ENCODE data around the gene FMNL1.

FMNL1 gene

GRCh38 chr17:45277992-45278391, 56.3 kb downstream of the FMNL1 start:
- Histone ChIP-seq H2AFZ (ENCODE audit: low read depth, low read length) (no peak overlapping the region), H4K20me1 (ENCODE audit: insufficient read depth, low read length) (no peaks in the 10 kb centered on the region), H3K4me3 (ENCODE audit: low read depth in 1 of 2, low read length in 2 of 2) (no peak overlapping the region), H3K9me3 (ENCODE audit: insufficient read depth, low read length, severe bottlenecking) (no peaks in the 10 kb centered on the region), H3K9ac (ENCODE audit: low read depth, low read length) (no peak overlapping the region), H3K4me2 (ENCODE audit: insufficient read depth, low read length) (no peak overlapping the region), H3K4me1 (ENCODE audit: insufficient read depth, low read length) (no peaks in the 10 kb centered on the region), H3K27me3 (ENCODE audit: insufficient read depth, low read length, poor library complexity) (no peaks in the 10 kb centered on the region), H3K79me2 (ENCODE audit: insufficient read depth, low read length) (no peaks in the 10 kb centered on the region), H3K27ac (ENCODE audit: low read length) (no peak overlapping the region), H3K36me3 (ENCODE audit: insufficient read depth, low read length) (peaks cover 37% of the 10 kb centered on the region)
- no peak for ATAC-seq (ENCODE audit: insufficient read depth, low read depth)
- TF ChIP-seq EZH2 (IDR thresholded peaks at IDR 0.05; ENCODE audit: borderline replicate concordance, low read depth, low read length, severe bottlenecking) (no peak), CTCF (IDR thresholded peaks at IDR 0.05; ENCODE audit: borderline replicate concordance, extremely low read depth, low read length, poor library complexity, severe bottlenecking) (no peak)
- DNase-seq: no peak

GRCh38 chr17:45279898-45280297, 58.2 kb downstream of the FMNL1 start:
- Histone ChIP-seq H3K9me3 (ENCODE audit: insufficient read depth, low read length, severe bottlenecking) (no peaks in the 10 kb centered on the region), H3K27ac (ENCODE audit: low read length) (no peak overlapping the region), H3K27me3 (ENCODE audit: insufficient read depth, low read length, poor library complexity) (no peaks in the 10 kb centered on the region), H3K36me3 (ENCODE audit: insufficient read depth, low read length) (peaks cover 40% of the 10 kb centered on the region), H3K4me3 (ENCODE audit: low read depth in 1 of 2, low read length in 2 of 2) (no peak overlapping the region), H3K9ac (ENCODE audit: low read depth, low read length) (no peak overlapping the region), H3K79me2 (ENCODE audit: insufficient read depth, low read length) (no peaks in the 10 kb centered on the region), H4K20me1 (ENCODE audit: insufficient read depth, low read length) (no peaks in the 10 kb centered on the region), H3K4me2 (ENCODE audit: insufficient read depth, low read length) (no peak overlapping the region), H2AFZ (ENCODE audit: low read depth, low read length) (no peak overlapping the region), H3K4me1 (ENCODE audit: insufficient read depth, low read length) (no peaks in the 10 kb centered on the region)
- ATAC-seq (ENCODE audit: insufficient read depth, low read depth) (no peak), DNase-seq (no peak)
- TF ChIP-seq CTCF (IDR thresholded peaks at IDR 0.05; ENCODE audit: borderline replicate concordance, extremely low read depth, low read length, poor library complexity, severe bottlenecking) (no peak), EZH2 (IDR thresholded peaks at IDR 0.05; ENCODE audit: borderline replicate concordance, low read depth, low read length, severe bottlenecking) (no peak)

- TF ChIP-seq EZH2 (IDR thresholded peaks at IDR 0.05; ENCODE audit: borderline replicate concordance, low read depth, low read length, severe bottlenecking): no peak
- no peak for TF ChIP-seq CTCF (IDR thresholded peaks at IDR 0.05; ENCODE audit: borderline replicate concordance, extremely low read depth, low read length, poor library complexity, severe bottlenecking)
- peak overlapping the region; percentile 50 for H3K27ac ChIP-seq (ENCODE audit: low read length)
- H3K4me1 ChIP-seq (ENCODE audit: insufficient read depth, low read length): no peaks in the 10 kb centered on the region
- no peak overlapping the region for H3K4me3 ChIP-seq (ENCODE audit: low read depth in 1 of 2, low read length in 2 of 2)
- no peak overlapping the region for H3K4me2 ChIP-seq (ENCODE audit: insufficient read depth, low read length)
- DNase-seq (no peak), ATAC-seq (ENCODE audit: insufficient read depth, low read depth) (peak; percentile 50; the same call in 1 of the 3 replicates)
- no peaks in the 10 kb centered on the region for H3K9me3 ChIP-seq (ENCODE audit: insufficient read depth, low read length, severe bottlenecking)
- H3K9ac ChIP-seq (ENCODE audit: low read depth, low read length): no peak overlapping the region
- no peaks in the 10 kb centered on the region for H3K79me2 ChIP-seq (ENCODE audit: insufficient read depth, low read length)
- H3K27me3 ChIP-seq (ENCODE audit: insufficient read depth, low read length, poor library complexity): no peaks in the 10 kb centered on the region
- H3K36me3 ChIP-seq (ENCODE audit: insufficient read depth, low read length): peaks cover 69% of the 10 kb centered on the region
- no peaks in the 10 kb centered on the region for H4K20me1 ChIP-seq (ENCODE audit: insufficient read depth, low read length)
- no peak overlapping the region for H2AFZ ChIP-seq (ENCODE audit: low read depth, low read length)
Measured at GRCh38 chr17:45282683-45283644, 61.3 kb downstream of the FMNL1 start.
